Urinary bladder (tissue), 4 donors: ENCODE measurements around the gene ZBTB5. TPM values are rescaled to one million over a fixed set of nuclear protein-coding genes. Genes with fewer than 3 reads are reported as not detected.
"Not testable (repeated sequence)": the region's sequence is repeated elsewhere in the genome, so short reads cannot be mapped to it uniquely, and the experiment has no call there.

Experiments used
- DNase-seq: peaks from one replicate; pipeline ENCODE4 v3.0.0-alpha.2; 2015; ENCODE audit errors: extremely low spot score
- H3K27ac ChIP-seq: one replicate; pipeline ENCODE4 v1.5.1; 2013; ENCODE audit warnings: low read depth, mild to moderate bottlenecking, moderate library complexity
- H3K36me3 ChIP-seq: one replicate; pipeline ENCODE4 v1.6.1; 2013; ENCODE audit warnings: mild to moderate bottlenecking, moderate library complexity; ENCODE audit not compliant: insufficient read depth
- H3K4me1 ChIP-seq: one replicate; pipeline ENCODE4 v1.6.1; 2013; ENCODE audit warnings: mild to moderate bottlenecking, moderate library complexity; ENCODE audit not compliant: insufficient read depth
- H3K4me3 ChIP-seq: one replicate; pipeline ENCODE4 v1.5.1; 2013; ENCODE audit warnings: low read depth, low read length
- WGBS: extraction: QIAGEN DNeasy Blood & Tissue Kit; methylation state at CpG from one replicate; pipeline ENCODE4 v1.1.7; 2013; 5-methylcytosine and 5-hydroxymethylcytosine counted together
- polyA plus RNA-seq: library from polyadenylated mRNA; stranded (reverse); fragments of 200-250 nt; gene quantifications from one replicate; pipeline ENCODE4 v1.2.3, GENCODE V29; 2013
- total RNA-seq: library from RNA; depleted of rRNA; stranded (reverse); fragments of >200 nt; gene quantifications from one replicate; pipeline ENCODE4 v1.2.3, GENCODE V29; 2014
- donor health status: healthy with polysubstance abuse.
- donor health status: healthy.

Gene ZBTB5
- total and polyA plus RNA-seq, 2 donors = 8.1 to 14.2 TPM

DNA sequence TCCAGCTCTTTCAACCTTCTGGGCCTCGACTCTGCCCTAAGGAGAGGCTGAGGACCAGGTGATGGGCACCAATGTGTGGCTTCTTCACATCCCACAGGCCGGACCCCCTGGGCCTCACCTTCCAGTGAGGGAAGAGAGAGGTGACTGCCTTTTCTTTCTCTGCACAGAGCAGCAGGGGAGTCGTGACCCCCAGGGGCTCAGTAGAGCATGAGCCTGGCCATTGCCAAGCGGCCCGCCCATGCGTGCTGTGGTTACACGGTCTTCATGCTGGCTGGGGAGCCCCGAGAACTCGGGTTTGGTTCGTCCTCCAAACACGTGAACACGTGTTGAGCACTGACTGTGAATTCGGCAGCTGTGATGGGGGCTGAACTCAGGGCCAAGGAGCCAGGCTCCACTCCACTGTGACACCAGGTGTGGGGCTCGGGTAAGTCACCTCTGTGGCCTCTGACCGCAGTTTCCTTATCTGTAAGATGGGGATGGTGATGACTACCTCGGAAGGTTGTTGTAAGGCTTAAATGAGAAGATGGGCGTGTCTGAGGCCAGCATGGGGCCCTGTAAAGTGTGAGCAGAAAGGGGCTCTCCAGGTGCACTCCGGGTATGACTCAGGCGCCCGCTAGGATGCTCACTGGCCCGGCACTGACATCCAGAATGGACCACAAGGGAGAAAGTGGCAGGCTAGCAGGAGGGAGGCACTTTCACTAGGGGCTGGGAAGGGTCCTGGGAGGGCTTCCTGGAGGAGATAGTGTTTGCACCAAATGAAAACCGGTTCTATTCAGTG, 56.1 kb downstream of the ZBTB5 start:
- 86% methylated on average over 22 of the region's 22 CpGs for WGBS
- no peak for DNase-seq
- no peaks in the 10 kb centered on the region for H3K36me3 ChIP-seq
- H3K27ac ChIP-seq = no peak overlapping the region
- H3K4me3 ChIP-seq = no peak overlapping the region
- H3K4me1 ChIP-seq = no peaks in the 10 kb centered on the region

DNA sequence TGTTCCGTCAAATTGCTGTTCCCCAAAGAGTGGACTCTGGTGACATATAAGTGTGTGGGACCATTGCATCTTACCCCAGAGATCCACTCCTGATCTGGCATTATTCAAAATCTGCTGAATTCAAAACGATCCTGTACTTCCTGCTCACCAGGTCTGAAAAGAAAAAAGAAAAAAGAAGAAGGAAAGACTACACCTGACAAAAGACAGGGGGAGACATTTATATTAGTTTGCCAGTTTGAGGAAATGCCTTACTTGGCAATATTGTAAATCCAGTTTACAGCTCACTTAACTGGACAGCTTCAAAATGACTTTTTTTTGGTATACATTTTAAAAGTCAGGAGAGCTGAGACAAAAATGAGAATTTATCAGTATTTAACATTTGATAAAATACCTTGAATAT, 57.8 kb downstream of the ZBTB5 start:
- H3K4me3 ChIP-seq = no peak overlapping the region
- H3K4me1 ChIP-seq = no peaks in the 10 kb centered on the region
- no peak overlapping the region for H3K27ac ChIP-seq
- H3K36me3 ChIP-seq = no peaks in the 10 kb centered on the region
- DNase-seq = no peak
- 64% methylated on average over 2 of the region's 2 CpGs for WGBS

- no peaks in the 10 kb centered on the region for H3K36me3 ChIP-seq
- no peak for DNase-seq
- H3K4me1 ChIP-seq = no peaks in the 10 kb centered on the region
- WGBS = 89% methylated on average over 11 of the region's 11 CpGs
- no peak overlapping the region for H3K4me3 ChIP-seq
- H3K27ac ChIP-seq = no peak overlapping the region
Measured at GRCh38 chr9:37406603-37407401, 58.4 kb downstream of the ZBTB5 start.

- Histone ChIP-seq H3K4me1 (no peaks in the 10 kb centered on the region), H3K36me3 (no peaks in the 10 kb centered on the region), H3K27ac (no peak overlapping the region), H3K4me3 (no peak overlapping the region)
- WGBS = 87% methylated on average over 10 of the region's 10 CpGs
- no peak for DNase-seq
Measured at GRCh38 chr9:37405764-37406380, 59.4 kb downstream of the ZBTB5 start.

DNA sequence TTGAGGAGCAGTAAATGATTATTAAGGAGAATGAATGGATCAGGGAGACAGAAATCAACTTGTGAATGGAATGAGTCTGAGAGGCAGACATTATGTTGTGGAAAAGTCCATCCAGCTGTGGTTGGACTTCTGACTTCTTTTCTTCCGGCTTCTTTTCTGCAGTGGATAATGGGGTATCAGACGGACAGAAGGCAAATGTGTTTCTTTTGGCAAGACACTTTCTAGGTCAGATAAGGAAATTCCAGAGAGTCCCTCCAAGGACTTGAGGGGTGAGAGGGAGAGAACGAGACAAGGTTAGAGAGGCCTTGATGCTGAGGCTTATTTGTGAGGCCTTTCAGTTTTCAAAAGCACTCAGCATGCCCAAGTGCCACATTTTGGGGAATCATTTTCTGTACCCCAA, 59.9 kb downstream of the ZBTB5 start:
- no peak for DNase-seq
- Histone ChIP-seq H3K27ac (no peak overlapping the region), H3K36me3 (no peaks in the 10 kb centered on the region), H3K4me1 (no peaks in the 10 kb centered on the region), H3K4me3 (no peak overlapping the region)
- 54% methylated on average over 3 of the region's 3 CpGs for WGBS

DNA sequence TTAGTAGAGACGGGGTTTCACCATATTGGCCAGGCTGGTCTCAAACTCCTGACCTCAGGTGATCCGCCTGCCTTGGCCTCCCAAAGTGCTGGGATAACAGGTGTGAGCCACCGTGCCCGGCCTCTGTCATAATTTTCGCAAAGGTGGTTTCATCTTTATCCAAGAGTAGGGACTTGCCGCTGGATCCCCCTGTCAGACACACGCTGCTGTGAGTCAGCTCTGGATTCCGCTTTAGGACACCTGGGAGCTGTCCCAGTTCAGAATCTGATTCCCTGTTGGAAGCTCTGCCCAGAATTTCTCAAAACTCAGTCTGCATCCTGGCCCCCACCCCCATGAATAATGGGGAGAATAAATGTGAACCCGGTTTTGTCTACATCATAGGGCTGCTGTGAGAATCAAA, 60.7 kb downstream of the ZBTB5 start:
- 95% methylated on average over 9 of the region's 9 CpGs for WGBS
- no peaks in the 10 kb centered on the region for H3K36me3 ChIP-seq

DNA sequence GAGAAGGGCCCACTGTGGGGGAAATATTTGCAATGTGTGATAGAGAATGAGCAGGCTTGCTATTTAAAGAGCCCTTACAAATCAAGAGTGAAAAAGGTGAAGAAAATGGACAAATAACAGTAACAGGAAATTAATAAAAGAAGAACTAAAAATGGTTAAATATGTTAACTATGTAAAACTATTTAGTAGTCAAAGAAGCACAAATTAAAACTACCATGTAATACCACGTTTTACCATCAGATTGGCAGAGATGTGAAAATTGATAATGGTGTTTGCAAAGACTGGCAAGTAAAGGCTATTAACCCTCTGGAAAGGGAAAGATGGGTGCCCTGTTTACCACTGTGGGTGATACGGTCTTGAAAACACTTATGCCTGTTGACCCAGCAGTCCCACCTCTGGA, 65.9 kb downstream of the ZBTB5 start:
- H3K27ac ChIP-seq = no peak overlapping the region
- DNase-seq = no peak
- H3K4me3 ChIP-seq = no peak overlapping the region
- peaks cover 1% of the 10 kb centered on the region for H3K36me3 ChIP-seq
- 70% methylated on average over 2 of the region's 2 CpGs for WGBS
- no peaks in the 10 kb centered on the region for H3K4me1 ChIP-seq

More for the DNA sequence above, 60.7 kb downstream of the ZBTB5 start:
- DNase-seq = no peak
- Histone ChIP-seq H3K4me1 (no peaks in the 10 kb centered on the region), H3K27ac (no peak overlapping the region), H3K4me3 (no peak overlapping the region)

DNA sequence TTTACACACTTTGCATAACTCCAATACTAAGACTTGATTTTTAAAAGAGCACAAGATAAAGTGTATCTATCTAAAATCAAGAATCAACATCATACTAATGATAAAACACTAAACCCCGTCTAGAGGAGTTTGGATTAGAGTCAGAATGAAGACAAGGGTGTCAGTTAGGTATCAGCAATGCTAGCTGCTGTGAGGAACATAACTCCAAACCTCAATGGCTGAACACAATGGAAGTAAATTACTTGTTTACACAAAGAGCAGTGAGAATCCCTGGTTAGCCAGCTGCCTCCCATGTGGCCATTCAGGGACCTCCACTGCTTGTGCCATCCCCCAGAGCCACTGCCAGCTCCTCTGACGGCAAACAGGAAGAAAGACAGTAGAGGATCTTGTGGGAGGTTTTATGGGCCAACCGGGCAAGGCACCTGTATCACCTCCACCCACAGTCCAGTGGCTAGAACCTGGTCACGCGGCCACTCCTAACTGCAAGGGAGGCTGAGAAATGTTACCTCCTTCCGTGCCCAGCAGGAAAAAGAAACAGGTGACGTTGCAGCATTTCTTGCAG, 66.7 kb downstream of the ZBTB5 start:
- H3K36me3 ChIP-seq = peaks cover 1% of the 10 kb centered on the region
- no peaks in the 10 kb centered on the region for H3K4me1 ChIP-seq
- no peak overlapping the region for H3K27ac ChIP-seq
- 86% methylated on average over 7 of the region's 7 CpGs for WGBS
- DNase-seq = no peak
- no peak overlapping the region for H3K4me3 ChIP-seq

DNA sequence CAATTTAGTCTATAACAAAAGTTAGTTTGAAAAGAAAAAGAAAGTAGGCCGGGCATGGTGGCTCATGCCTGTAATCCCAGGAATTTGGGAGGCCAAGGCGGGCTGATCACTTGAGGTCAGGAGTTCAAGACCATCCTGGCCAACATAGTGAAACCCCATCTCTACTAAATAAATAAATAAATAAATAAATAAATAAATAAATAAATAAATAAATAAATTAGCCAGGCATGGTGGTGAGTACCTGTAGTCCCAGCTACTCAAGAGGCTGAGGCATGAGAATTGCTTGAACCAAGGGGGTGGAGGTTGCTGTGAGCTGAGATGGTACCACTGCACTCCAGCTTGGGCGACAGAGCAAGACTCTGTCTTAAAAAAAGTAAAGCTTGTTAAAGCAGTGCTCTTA, 67.3 kb downstream of the ZBTB5 start:
- 93% methylated on average over 3 of the region's 3 CpGs for WGBS
- DNase-seq = not testable (repeated sequence)

GRCh38 chr9:37395663-37396062, 69.6 kb downstream of the ZBTB5 start:
- H3K36me3 ChIP-seq = peaks cover 1% of the 10 kb centered on the region
- no peak overlapping the region for H3K27ac ChIP-seq
- no peak for DNase-seq
- 84% methylated on average over 8 of the region's 8 CpGs for WGBS
- no peaks in the 10 kb centered on the region for H3K4me1 ChIP-seq
- H3K4me3 ChIP-seq = no peak overlapping the region

More for the DNA sequence above, 67.3 kb downstream of the ZBTB5 start:
- H3K27ac ChIP-seq, H3K4me1 ChIP-seq, H3K36me3 ChIP-seq, H3K4me3 ChIP-seq: not testable (repeated sequence)

DNA sequence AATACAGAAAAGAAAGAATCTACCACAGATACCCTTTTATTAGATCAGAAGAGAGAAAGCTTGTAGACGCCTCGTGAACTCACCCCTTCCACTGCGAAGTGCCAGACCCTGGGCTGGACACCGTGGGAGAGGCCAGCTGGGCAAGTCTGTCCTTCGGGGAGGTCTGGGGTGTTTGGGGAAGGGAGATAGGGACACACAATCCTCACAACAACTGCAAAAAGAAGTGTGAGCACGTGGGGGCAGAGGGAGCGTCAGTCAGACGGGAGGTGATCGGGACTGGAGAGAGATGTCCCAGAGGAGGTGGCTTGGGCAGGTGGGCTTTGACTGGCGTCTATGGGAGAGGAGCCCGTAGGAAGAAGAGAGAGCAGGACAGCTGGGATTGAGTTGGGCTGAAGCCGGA, 70.0 kb downstream of the ZBTB5 start:
- H3K36me3 ChIP-seq = peaks cover 1% of the 10 kb centered on the region
- no peak overlapping the region for H3K27ac ChIP-seq
- H3K4me1 ChIP-seq = no peaks in the 10 kb centered on the region
- no peak overlapping the region for H3K4me3 ChIP-seq
- WGBS = 70% methylated on average over 12 of the region's 12 CpGs
- no peak for DNase-seq

GRCh38 chr9:37392272-37392671, 73.0 kb downstream of the ZBTB5 start:
- H3K4me1 ChIP-seq = no peaks in the 10 kb centered on the region
- 75% methylated on average over 8 of the region's 8 CpGs for WGBS
- H3K4me3 ChIP-seq = no peak overlapping the region
- no peak overlapping the region for H3K27ac ChIP-seq
- H3K36me3 ChIP-seq = no peaks in the 10 kb centered on the region
- DNase-seq = no peak

- Histone ChIP-seq H3K4me1 (no peaks in the 10 kb centered on the region), H3K27ac (no peak overlapping the region), H3K36me3 (no peaks in the 10 kb centered on the region), H3K4me3 (no peak overlapping the region)
- DNase-seq = no peak
- WGBS = 37% methylated on average over 7 of the region's 7 CpGs
Measured at GRCh38 chr9:37390759-37391158, 74.5 kb downstream of the ZBTB5 start.
